ENCODE measurements around the gene RARS1. TPM values are rescaled to one million over a fixed set of nuclear protein-coding genes. Genes with fewer than 3 reads are reported as not detected.

Gene RARS1
- total RNA-seq, 1 experiment from 2014 or later, result 98.8 TPM

DNA sequence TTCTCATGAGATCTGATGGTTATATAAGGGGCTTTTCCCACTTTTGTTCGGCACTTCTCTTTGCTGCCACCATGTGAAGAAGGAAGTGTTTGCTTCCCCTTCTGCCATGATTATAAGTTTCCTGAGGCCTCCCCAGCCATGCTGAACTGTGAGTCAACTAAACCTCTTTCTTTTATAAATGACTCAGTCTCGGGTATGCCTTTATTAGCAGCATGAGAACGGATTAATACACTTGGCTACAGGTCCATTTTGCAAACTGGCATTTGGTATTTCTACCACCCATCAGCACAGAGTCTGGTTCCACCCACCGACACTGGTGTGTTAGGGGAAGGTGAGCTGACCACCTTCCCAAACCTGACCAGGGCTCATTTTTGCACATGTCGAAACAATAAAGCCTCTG lies 47.9 kb upstream of the RARS1 start:
- TF ChIP-seq, protein P1, sequence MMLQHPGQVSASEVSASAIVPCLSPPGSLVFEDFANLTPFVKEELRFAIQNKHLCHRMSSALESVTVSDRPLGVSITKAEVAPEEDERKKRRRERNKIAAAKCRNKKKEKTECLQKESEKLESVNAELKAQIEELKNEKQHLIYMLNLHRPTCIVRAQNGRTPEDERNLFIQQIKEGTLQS (CRISPR knock-in tag; conservative IDR thresholded peaks at IDR 0.05), result no peak
- TF ChIP-seq, protein P2, sequence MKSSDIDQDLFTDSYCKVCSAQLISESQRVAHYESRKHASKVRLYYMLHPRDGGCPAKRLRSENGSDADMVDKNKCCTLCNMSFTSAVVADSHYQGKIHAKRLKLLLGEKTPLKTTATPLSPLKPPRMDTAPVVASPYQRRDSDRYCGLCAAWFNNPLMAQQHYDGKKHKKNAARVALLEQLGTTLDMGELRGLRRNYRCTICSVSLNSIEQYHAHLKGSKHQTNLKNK (CRISPR knock-in tag; IDR thresholded peaks at IDR 0.05), result no peak
- no peak for TF ChIP-seq GRHL2 (CRISPR knock-in tag; IDR thresholded peaks at IDR 0.05; ENCODE audit: insufficient replicate concordance, severe bottlenecking)
- no peak for TF ChIP-seq TEAD4 (CRISPR knock-in tag; IDR thresholded peaks at IDR 0.05)
- TF ChIP-seq ZNF671 (CRISPR knock-in tag; IDR thresholded peaks at IDR 0.05), result no peak
- no peak for TF ChIP-seq NFE2L1 (CRISPR knock-in tag; IDR thresholded peaks at IDR 0.05)
- TF ChIP-seq, protein P3, sequence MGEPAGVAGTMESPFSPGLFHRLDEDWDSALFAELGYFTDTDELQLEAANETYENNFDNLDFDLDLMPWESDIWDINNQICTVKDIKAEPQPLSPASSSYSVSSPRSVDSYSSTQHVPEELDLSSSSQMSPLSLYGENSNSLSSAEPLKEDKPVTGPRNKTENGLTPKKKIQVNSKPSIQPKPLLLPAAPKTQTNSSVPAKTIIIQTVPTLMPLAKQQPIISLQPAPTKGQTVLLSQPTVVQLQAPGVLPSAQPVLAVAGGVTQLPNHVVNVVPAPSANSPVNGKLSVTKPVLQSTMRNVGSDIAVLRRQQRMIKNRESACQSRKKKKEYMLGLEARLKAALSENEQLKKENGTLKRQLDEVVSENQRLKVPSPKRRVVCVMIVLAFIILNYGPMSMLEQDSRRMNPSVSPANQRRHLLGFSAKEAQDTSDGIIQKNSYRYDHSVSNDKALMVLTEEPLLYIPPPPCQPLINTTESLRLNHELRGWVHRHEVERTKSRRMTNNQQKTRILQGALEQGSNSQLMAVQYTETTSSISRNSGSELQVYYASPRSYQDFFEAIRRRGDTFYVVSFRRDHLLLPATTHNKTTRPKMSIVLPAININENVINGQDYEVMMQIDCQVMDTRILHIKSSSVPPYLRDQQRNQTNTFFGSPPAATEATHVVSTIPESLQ (CRISPR knock-in tag; IDR thresholded peaks at IDR 0.05), result no peak
- H3K4me3 Mint-ChIP-seq, result no peak overlapping the region
- CTCF ChIA-PET, result no interaction called here
- peaks cover 11% of the 10 kb centered on the region for H3K4me1 Mint-ChIP-seq
- H3K27ac Mint-ChIP-seq, result no peak overlapping the region
- H3K27me3 Mint-ChIP-seq (ENCODE audit: low read depth), result no peaks in the 10 kb centered on the region
- ATAC-seq (no peak), DNase-seq (ENCODE audit: low spot score) (no peak)
- peaks cover 39% of the 10 kb centered on the region for H3K36me3 Mint-ChIP-seq
- H3K9me3 Mint-ChIP-seq, result no peaks in the 10 kb centered on the region
- POLR2A ChIA-PET, result no interaction called here

DNA sequence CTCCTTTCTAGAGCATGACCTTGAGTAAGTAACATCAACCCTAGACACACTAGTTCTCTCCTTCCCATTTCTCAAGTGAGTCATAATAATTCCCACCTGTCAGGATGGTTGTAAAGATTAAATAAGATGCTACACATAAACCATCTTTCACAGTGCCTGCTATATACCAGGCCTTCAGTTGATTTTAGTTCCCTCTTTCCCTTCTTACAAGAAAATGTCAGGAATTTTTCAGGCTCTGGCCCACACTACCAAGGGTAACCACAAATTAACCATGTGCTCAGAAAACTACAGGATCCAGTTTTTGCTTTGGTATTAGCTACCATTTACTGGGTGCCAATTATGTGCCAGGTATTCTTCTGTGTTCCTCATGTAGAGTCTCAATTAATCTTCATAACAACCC lies 42.7 kb upstream of the RARS1 start:
- Mint-ChIP-seq H3K4me1 (no peaks in the 10 kb centered on the region), H3K9me3 (no peaks in the 10 kb centered on the region), H3K36me3 (peaks cover 45% of the 10 kb centered on the region), H3K27ac (no peak overlapping the region), H3K4me3 (no peak overlapping the region), H3K27me3 (ENCODE audit: low read depth) (no peaks in the 10 kb centered on the region)
- ChIA-PET POLR2A (no interaction called here), CTCF (no interaction called here)
- ATAC-seq, result no peak
- no peak for DNase-seq (ENCODE audit: low spot score)
- no peak for TF ChIP-seq SMAD4 (CRISPR knock-in tag; IDR thresholded peaks at IDR 0.05)
- TF ChIP-seq MXD4 (CRISPR knock-in tag; IDR thresholded peaks at IDR 0.05; ENCODE audit: borderline replicate concordance), result no peak

DNA sequence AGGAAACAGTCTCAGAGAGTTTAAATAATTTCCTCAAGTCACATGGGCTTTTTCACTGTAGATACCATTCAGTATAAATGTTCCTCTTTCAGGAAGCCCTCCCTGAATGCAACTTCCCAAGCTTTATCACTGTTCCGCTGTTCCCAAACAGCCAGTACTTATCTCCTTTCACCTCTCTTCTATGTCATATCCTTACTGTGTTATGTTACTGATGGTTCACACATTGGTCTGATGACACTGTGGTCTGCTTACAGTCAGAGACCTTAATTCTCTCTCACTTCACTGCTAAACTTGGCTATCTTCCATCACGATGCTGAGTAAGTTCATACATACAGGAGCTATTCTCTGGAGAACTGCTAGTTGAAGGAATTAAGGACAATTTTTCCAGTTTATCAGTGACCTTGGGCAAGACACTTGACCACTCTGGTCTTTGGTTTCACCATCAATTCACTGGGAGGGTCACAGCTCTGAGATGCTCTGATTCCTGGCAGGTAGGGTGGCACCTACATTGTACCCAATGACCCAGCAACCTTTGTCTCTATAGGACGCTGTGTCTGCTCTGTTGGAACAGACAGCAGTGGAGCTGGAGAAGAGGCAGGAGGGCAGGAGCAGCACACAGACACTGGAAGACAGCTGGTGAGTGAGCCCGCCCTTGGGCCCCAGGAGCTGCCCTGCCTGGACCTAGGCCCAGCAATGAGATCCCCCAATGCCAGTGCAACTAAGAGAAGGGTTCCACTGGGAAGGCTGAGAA lies 42.1 kb upstream of the RARS1 start:
- ChIA-PET POLR2A (no interaction called here), CTCF (no interaction called here)
- Mint-ChIP-seq H3K4me1 (0 out of 2 replicates have a peak, but pooled peaks cover 2% of the 10 kb centered on the region), H3K36me3 (peaks cover 41% of the 10 kb centered on the region), H3K27ac (no peak overlapping the region), H3K9me3 (no peaks in the 10 kb centered on the region), H3K27me3 (ENCODE audit: low read depth) (no peaks in the 10 kb centered on the region), H3K4me3 (no peak overlapping the region)
- TF ChIP-seq CREM (CRISPR knock-in tag; IDR thresholded peaks at IDR 0.05) (no peak), ETV6 (CRISPR knock-in tag; IDR thresholded peaks at IDR 0.05) (no peak), ZNF232 (CRISPR knock-in tag; IDR thresholded peaks at IDR 0.05) (no peak), ELF4 (CRISPR knock-in tag; IDR thresholded peaks at IDR 0.05; ENCODE audit: low read depth) (no peak), ZBTB21 (CRISPR knock-in tag; IDR thresholded peaks at IDR 0.05; ENCODE audit: borderline replicate concordance) (no peak), ZNF219 (CRISPR knock-in tag; IDR thresholded peaks at IDR 0.05; ENCODE audit: borderline replicate concordance) (no peak)
- TF ChIP-seq, protein P3 (CRISPR knock-in tag; IDR thresholded peaks at IDR 0.05), result no peak
- TF ChIP-seq, protein P4, sequence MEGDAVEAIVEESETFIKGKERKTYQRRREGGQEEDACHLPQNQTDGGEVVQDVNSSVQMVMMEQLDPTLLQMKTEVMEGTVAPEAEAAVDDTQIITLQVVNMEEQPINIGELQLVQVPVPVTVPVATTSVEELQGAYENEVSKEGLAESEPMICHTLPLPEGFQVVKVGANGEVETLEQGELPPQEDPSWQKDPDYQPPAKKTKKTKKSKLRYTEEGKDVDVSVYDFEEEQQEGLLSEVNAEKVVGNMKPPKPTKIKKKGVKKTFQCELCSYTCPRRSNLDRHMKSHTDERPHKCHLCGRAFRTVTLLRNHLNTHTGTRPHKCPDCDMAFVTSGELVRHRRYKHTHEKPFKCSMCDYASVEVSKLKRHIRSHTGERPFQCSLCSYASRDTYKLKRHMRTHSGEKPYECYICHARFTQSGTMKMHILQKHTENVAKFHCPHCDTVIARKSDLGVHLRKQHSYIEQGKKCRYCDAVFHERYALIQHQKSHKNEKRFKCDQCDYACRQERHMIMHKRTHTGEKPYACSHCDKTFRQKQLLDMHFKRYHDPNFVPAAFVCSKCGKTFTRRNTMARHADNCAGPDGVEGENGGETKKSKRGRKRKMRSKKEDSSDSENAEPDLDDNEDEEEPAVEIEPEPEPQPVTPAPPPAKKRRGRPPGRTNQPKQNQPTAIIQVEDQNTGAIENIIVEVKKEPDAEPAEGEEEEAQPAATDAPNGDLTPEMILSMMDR (IDR thresholded peaks at IDR 0.05), result no peak
- TF ChIP-seq, protein P5, sequence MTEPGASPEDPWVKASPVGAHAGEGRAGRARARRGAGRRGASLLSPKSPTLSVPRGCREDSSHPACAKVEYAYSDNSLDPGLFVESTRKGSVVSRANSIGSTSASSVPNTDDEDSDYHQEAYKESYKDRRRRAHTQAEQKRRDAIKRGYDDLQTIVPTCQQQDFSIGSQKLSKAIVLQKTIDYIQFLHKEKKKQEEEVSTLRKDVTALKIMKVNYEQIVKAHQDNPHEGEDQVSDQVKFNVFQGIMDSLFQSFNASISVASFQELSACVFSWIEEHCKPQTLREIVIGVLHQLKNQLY (CRISPR knock-in tag; IDR thresholded peaks at IDR 0.05), result no peak
- ATAC-seq (no peak), DNase-seq (ENCODE audit: low spot score) (no peak)
